IMR-90 (cell line): ENCODE data around the gene AFDN. TPM values are rescaled to one million over a fixed set of nuclear protein-coding genes. Genes with fewer than 3 reads are reported as not detected.

Experiments used
- ATAC-seq: fragments of 200-7000 bp; cut with Tn5 transposase; 2 replicates; pipeline ENCODE4 v1.9.1; 2020; ENCODE audit warnings: low read depth, mild to moderate bottlenecking, moderate library complexity
- BruUV-seq: library from RNA; stranded (reverse); fragments of 400-500 nt; replicated peaks from 2 replicates; lab custom pipeline; 2021; lab: Mats Ljungman, UMichigan
- CTCF ChIA-PET: fragments of 300-600 bp; formaldehyde crosslinking; extraction: SDS; loops from one replicate; lab custom pipeline; 2021; ENCODE audit warnings: antibody characterized with exemption; lab: Yijun Ruan, JAX
- POLR2A ChIA-PET: fragments of 300-600 bp; sonication (Branson Sonifier 250); formaldehyde crosslinking; loops from one replicate; lab custom pipeline; 2022; ENCODE audit warnings: antibody characterized with exemption; ENCODE audit not compliant: unreplicated experiment; lab: Charles Lee
- DNase-seq: peaks from one replicate; pipeline ENCODE4 v3.0.0; 2013
- H2AFZ ChIP-seq: replicated peaks from 2 replicates; pipeline ENCODE3; 2013; ENCODE audit warnings: low read length, mild to moderate bottlenecking; ENCODE audit not compliant: poor library complexity
- H2AK5ac ChIP-seq: 2 replicates; pipeline ENCODE4 v1.6.1; 2013; ENCODE audit warnings: low read depth, low read length, inconsistent platforms
- H2AK9ac ChIP-seq: replicated peaks from 2 replicates; pipeline ENCODE3; 2013; ENCODE audit warnings: mild to moderate bottlenecking, low read depth, low read length, moderate library complexity; ENCODE audit not compliant: poor library complexity
- H2BK120ac ChIP-seq: 2 replicates; pipeline ENCODE4 v1.6.1; 2013; ENCODE audit warnings: low read depth, low read length, inconsistent platforms
- H2BK15ac ChIP-seq: 3 replicates; pipeline ENCODE4 v1.6.1; 2013; ENCODE audit warnings: low read depth, low read length, inconsistent platforms
- H2BK20ac ChIP-seq: 2 replicates; pipeline ENCODE4 v1.6.1; 2013; ENCODE audit warnings: low read depth, mild to moderate bottlenecking, inconsistent platforms, low read length, moderate library complexity
- H2BK5ac ChIP-seq: 2 replicates; pipeline ENCODE4 v1.6.1; 2013; ENCODE audit warnings: mild to moderate bottlenecking, low read depth, low read length, inconsistent platforms; ENCODE audit not compliant: poor library complexity, severe bottlenecking
- H3K14ac ChIP-seq: replicated peaks from 2 replicates; pipeline ENCODE4 v1.6.1; 2013; ENCODE audit warnings: low read depth, low read length, inconsistent platforms
- H3K18ac ChIP-seq: 2 replicates; pipeline ENCODE4 v1.6.1; 2013; ENCODE audit warnings: low read depth, low read length, control low read depth
- H3K23ac ChIP-seq: 2 replicates; pipeline ENCODE4 v1.6.1; 2013; ENCODE audit warnings: low read depth, low read length, inconsistent platforms
- H3K27ac ChIP-seq: 2 replicates; pipeline ENCODE4 v1.5.1; 2013; ENCODE audit warnings: mild to moderate bottlenecking, control low read depth, low read length; ENCODE audit not compliant: insufficient read depth
- H3K27me3 ChIP-seq: 2 replicates; pipeline ENCODE4 v1.6.1; 2013; ENCODE audit warnings: low read length; ENCODE audit not compliant: control insufficient read depth, insufficient read depth
- H3K36me3 ChIP-seq: 2 replicates; pipeline ENCODE4 v1.6.1; 2013; ENCODE audit warnings: low read length, mixed read lengths; ENCODE audit not compliant: control insufficient read depth, insufficient read depth
- H3K4ac ChIP-seq: 2 replicates; pipeline ENCODE4 v1.6.1; 2013; ENCODE audit warnings: low read depth, low read length, inconsistent platforms
- H3K4me1 ChIP-seq: 2 replicates; pipeline ENCODE4 v1.6.1; 2013; ENCODE audit warnings: low read length, mixed read lengths; ENCODE audit not compliant: control insufficient read depth, insufficient read depth
- H3K4me2 ChIP-seq: 2 replicates; pipeline ENCODE4 v1.6.1; 2013; ENCODE audit warnings: low read depth, mild to moderate bottlenecking, control low read depth, low read length, moderate library complexity
- H3K4me3 ChIP-seq: 2 replicates; pipeline ENCODE4 v1.5.1; 2013; ENCODE audit warnings: low read depth, mild to moderate bottlenecking, control low read depth, low read length, moderate library complexity; ENCODE audit not compliant: insufficient read depth
- H3K56ac ChIP-seq: 2 replicates; pipeline ENCODE4 v1.6.1; 2013; ENCODE audit warnings: low read length, inconsistent platforms; ENCODE audit not compliant: insufficient read depth; ENCODE audit errors: extremely low read depth
- H3K79me1 ChIP-seq, 2 experiments: 2 replicates each; pipeline ENCODE4 v1.6.1; 2013; ENCODE audit warnings: low read length in 2 of 2, inconsistent platforms in 1 of 2, low read depth in 1 of 2
- H3K9ac ChIP-seq: 2 replicates; pipeline ENCODE4 v1.6.1; 2013; ENCODE audit warnings: low read depth, low read length, control low read depth
- H3K9me1 ChIP-seq: 2 replicates; pipeline ENCODE4 v1.6.1; 2013; ENCODE audit warnings: low read length, inconsistent platforms; ENCODE audit not compliant: insufficient read depth
- H3K9me3 ChIP-seq: 2 replicates; pipeline ENCODE4 v1.6.1; 2013; ENCODE audit warnings: low read length; ENCODE audit not compliant: control insufficient read depth, insufficient read depth
- H4K20me1 ChIP-seq: 2 replicates; pipeline ENCODE4 v1.6.1; 2013; ENCODE audit warnings: low read length, inconsistent platforms; ENCODE audit not compliant: insufficient read depth
- H4K5ac ChIP-seq: 2 replicates; pipeline ENCODE4 v1.6.1; 2013; ENCODE audit warnings: mild to moderate bottlenecking, low read depth, low read length, control low read depth
- H4K8ac ChIP-seq, 2 experiments: 2 replicates each; pipeline ENCODE4 v1.6.1; 2013; ENCODE audit warnings: low read depth in 2 of 2, low read length in 2 of 2, control low read depth in 1 of 2, inconsistent platforms in 1 of 2
- H4K91ac ChIP-seq: 2 replicates; pipeline ENCODE4 v1.6.1; 2013; ENCODE audit warnings: low read depth, low read length, inconsistent platforms; ENCODE audit not compliant: insufficient read depth
- CEBPB ChIP-seq: IDR thresholded peaks from 2 replicates; pipeline ENCODE4 v1.6.1; 2012; ENCODE audit warnings: low read depth, low read length, improper control_type of control experiment
- CHD1 ChIP-seq: IDR thresholded peaks from 2 replicates; pipeline ENCODE4 v1.6.1; 2012; ENCODE audit warnings: low read depth, low read length, improper control_type of control experiment
- FOS ChIP-seq: fragments of 150-350 bp; IDR thresholded peaks from 2 replicates; pipeline ENCODE4 v1.6.1; 2016; ENCODE audit warnings: low read depth, low read length
- MAFK ChIP-seq: IDR thresholded peaks from 2 replicates; pipeline ENCODE4 v1.6.1; 2012; ENCODE audit warnings: low read depth, low read length, improper control_type of control experiment
- MAZ ChIP-seq: IDR thresholded peaks from 2 replicates; pipeline ENCODE4 v1.6.1; 2012; ENCODE audit warnings: low read depth, mild to moderate bottlenecking, low read length, improper control_type of control experiment, moderate library complexity, borderline replicate concordance
- MXI1 ChIP-seq: IDR thresholded peaks from 2 replicates; pipeline ENCODE4 v1.6.1; 2012; ENCODE audit warnings: low read depth, mild to moderate bottlenecking, low read length, moderate library complexity, borderline replicate concordance
- NFE2L2 ChIP-seq: fragments of 150-350 bp; IDR thresholded peaks from 2 replicates; pipeline ENCODE4 v1.6.1; 2016; ENCODE audit warnings: low read depth, mild to moderate bottlenecking, low read length
- POLR2A ChIP-seq: IDR thresholded peaks from 2 replicates; pipeline ENCODE4 v1.6.1; 2012; ENCODE audit warnings: mild to moderate bottlenecking, low read depth, low read length
- RAD21 ChIP-seq: IDR thresholded peaks from 2 replicates; pipeline ENCODE4 v1.6.1; 2012; ENCODE audit warnings: low read length, improper control_type of control experiment
- RCOR1 ChIP-seq: IDR thresholded peaks from 2 replicates; pipeline ENCODE4 v1.6.1; 2012; ENCODE audit warnings: mild to moderate bottlenecking, low read length, improper control_type of control experiment; ENCODE audit not compliant: insufficient replicate concordance
- RFX5 ChIP-seq: IDR thresholded peaks from 2 replicates; pipeline ENCODE4 v1.8.0; 2012; ENCODE audit warnings: low read depth, mild to moderate bottlenecking, low read length, moderate library complexity
- SMC3 ChIP-seq: fragments of 150-350 bp; IDR thresholded peaks from 2 replicates; pipeline ENCODE4 v1.6.1; 2016; ENCODE audit warnings: low read depth, mild to moderate bottlenecking, antibody characterized with exemption, low read length, moderate library complexity
- WGBS, 2 experiments: methylation state at CpG; one replicate each; pipeline versions ENCODE4 v1.1.5 to v1.1.7; 2013; ENCODE audit warnings: missing lambda C conversion rate in 2 of 2; ENCODE audit not compliant: insufficient read length in 1 of 2; ENCODE audit errors: extremely low coverage in 2 of 2; 5-methylcytosine and 5-hydroxymethylcytosine counted together
- dilution Hi-C: fragments of 300-500 bp; cut with HindIII; formaldehyde crosslinking; loops from one replicate; pipeline ENCODE4 v1.14.3; 2018; ENCODE audit warnings: low sequenced_read_pairs; ENCODE audit not compliant: unreplicated experiment
- in situ Hi-C: fragments of 300-500 bp; cut with MboI; formaldehyde crosslinking; loops from 3 replicates; pipeline ENCODE4 v1.14.3; 2019; ENCODE audit warnings: low sequenced_read_pairs, inconsistent platforms, mixed read lengths
- intact Hi-C: fragments of 100-400 bp; cut with micrococcal nuclease; formaldehyde crosslinking; loops from 2 replicates; pipeline ENCODE4 v1.10.0; 2022
- polyA plus RNA-seq, 3 experiments: library from polyadenylated mRNA; depleted of rRNA; stranded (reverse); fragments of >200 nt; gene quantifications; 2 replicates each; pipeline ENCODE4 v1.2.3, GENCODE V29; 2012; ENCODE audit warnings: low replicate concordance in 1 of 3
- total RNA-seq: library from RNA; depleted of rRNA; stranded (reverse); fragments of >200 nt; gene quantifications from 2 replicates; pipeline ENCODE4 v1.2.3, GENCODE V29; 2012
- TF ChIP-seq, protein P1 (sequence below): conservative IDR thresholded peaks from 2 replicates; pipeline ENCODE4 v1.5.1; 2012; ENCODE audit warnings: mild to moderate bottlenecking, low read depth, low read length, improper control_type of control experiment
- TF ChIP-seq, protein P2 (sequence below): fragments of 150-350 bp; IDR thresholded peaks from 2 replicates; pipeline ENCODE4 v1.6.1; 2016; ENCODE audit warnings: low read depth, mild to moderate bottlenecking, low read length, moderate library complexity, borderline replicate concordance
- TF ChIP-seq, protein P3 (sequence below): fragments of 150-350 bp; IDR thresholded peaks from 2 replicates; pipeline ENCODE4 v1.6.1; 2017; ENCODE audit warnings: mild to moderate bottlenecking, antibody characterized with exemption, low read length, low read depth

Gene AFDN
- total and polyA plus RNA-seq, 2 of the 4 experiments (the other 2 are of a cell fraction), result 11.6 to 20.8 TPM

DNA sequence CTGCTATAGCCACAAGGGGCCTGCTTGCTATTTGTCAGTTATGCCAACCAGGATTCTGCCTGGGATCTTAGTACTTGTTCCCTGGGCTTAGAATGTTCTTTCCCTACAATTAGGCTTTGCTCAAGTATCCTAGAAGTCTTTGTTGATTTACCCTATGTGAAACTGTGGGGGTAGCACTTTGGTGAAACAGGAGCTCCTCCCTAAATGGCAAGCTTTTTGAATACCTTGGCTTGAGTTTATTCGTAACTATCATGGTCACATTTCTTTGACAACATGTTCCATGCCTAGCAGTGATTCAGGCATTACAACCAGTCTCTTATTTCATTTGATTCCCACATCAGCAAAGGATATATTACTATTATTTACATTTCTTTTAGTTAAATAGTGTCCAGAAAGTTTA, 21.2 kb downstream of the AFDN start:
- no peak overlapping the region for H4K5ac ChIP-seq
- no peak overlapping the region for H2BK15ac ChIP-seq
- H2BK5ac ChIP-seq, result no peak overlapping the region
- DNase-seq (no peak), ATAC-seq (no peak)
- BruUV-seq, result no TSS peak
- POLR2A ChIA-PET, result no interaction called here
- H3K18ac ChIP-seq, result no peak overlapping the region
- no peak overlapping the region for H4K91ac ChIP-seq
- CTCF ChIA-PET, result no interaction called here
- H3K27ac ChIP-seq, result no peak overlapping the region
- no peak overlapping the region for H3K4ac ChIP-seq
- intact Hi-C loops (loop anchor here (2.0 kb wide), 1 partner anchor 15 kb away; no protein-coding TSS in a partner anchor), in situ Hi-C loops (no loop called here), dilution Hi-C loops (no loop called here)
- no peak overlapping the region for H3K4me3 ChIP-seq
- H3K79me1 ChIP-seq, result peaks cover 12 to 18% of the 10 kb centered on the region in 2 experiments; a peak in 3 of 4 replicates
- H2AK9ac ChIP-seq, result no peak overlapping the region
- H3K27me3 ChIP-seq, result no peaks in the 10 kb centered on the region
- no peak overlapping the region for H2BK20ac ChIP-seq
- H2AK5ac ChIP-seq, result no peak overlapping the region
- no peak overlapping the region for H3K23ac ChIP-seq
- H3K4me2 ChIP-seq, result no peak overlapping the region
- no peaks in the 10 kb centered on the region for H3K9me3 ChIP-seq
- H3K4me1 ChIP-seq, result peaks cover 4% of the 10 kb centered on the region
- TF ChIP-seq CHD1 (no peak), MAFK (no peak), RFX5 (no peak), POLR2A (no peak), SMC3 (no peak), NFE2L2 (no peak), RAD21 (no peak), CEBPB (no peak), RCOR1 (no peak), MAZ (no peak), FOS (no peak), MXI1 (no peak)
- TF ChIP-seq, protein P1, sequence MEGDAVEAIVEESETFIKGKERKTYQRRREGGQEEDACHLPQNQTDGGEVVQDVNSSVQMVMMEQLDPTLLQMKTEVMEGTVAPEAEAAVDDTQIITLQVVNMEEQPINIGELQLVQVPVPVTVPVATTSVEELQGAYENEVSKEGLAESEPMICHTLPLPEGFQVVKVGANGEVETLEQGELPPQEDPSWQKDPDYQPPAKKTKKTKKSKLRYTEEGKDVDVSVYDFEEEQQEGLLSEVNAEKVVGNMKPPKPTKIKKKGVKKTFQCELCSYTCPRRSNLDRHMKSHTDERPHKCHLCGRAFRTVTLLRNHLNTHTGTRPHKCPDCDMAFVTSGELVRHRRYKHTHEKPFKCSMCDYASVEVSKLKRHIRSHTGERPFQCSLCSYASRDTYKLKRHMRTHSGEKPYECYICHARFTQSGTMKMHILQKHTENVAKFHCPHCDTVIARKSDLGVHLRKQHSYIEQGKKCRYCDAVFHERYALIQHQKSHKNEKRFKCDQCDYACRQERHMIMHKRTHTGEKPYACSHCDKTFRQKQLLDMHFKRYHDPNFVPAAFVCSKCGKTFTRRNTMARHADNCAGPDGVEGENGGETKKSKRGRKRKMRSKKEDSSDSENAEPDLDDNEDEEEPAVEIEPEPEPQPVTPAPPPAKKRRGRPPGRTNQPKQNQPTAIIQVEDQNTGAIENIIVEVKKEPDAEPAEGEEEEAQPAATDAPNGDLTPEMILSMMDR, result no peak
- TF ChIP-seq, protein P2, sequence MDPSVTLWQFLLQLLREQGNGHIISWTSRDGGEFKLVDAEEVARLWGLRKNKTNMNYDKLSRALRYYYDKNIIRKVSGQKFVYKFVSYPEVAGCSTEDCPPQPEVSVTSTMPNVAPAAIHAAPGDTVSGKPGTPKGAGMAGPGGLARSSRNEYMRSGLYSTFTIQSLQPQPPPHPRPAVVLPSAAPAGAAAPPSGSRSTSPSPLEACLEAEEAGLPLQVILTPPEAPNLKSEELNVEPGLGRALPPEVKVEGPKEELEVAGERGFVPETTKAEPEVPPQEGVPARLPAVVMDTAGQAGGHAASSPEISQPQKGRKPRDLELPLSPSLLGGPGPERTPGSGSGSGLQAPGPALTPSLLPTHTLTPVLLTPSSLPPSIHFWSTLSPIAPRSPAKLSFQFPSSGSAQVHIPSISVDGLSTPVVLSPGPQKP, result no peak
- TF ChIP-seq, protein P3, sequence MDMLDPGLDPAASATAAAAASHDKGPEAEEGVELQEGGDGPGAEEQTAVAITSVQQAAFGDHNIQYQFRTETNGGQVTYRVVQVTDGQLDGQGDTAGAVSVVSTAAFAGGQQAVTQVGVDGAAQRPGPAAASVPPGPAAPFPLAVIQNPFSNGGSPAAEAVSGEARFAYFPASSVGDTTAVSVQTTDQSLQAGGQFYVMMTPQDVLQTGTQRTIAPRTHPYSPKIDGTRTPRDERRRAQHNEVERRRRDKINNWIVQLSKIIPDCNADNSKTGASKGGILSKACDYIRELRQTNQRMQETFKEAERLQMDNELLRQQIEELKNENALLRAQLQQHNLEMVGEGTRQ, result no peak
- no peaks in the 10 kb centered on the region for H3K36me3 ChIP-seq
- H4K8ac ChIP-seq, result no peak overlapping the region
- no peak overlapping the region for H3K9ac ChIP-seq
- no peaks in the 10 kb centered on the region; the same call in 1 of the 2 replicates for H4K20me1 ChIP-seq
- no peak overlapping the region for H3K56ac ChIP-seq
- no CpG with 5 or more reads among the region's 1 CpG for WGBS, 2 experiments
- H3K9me1 ChIP-seq, result 0 out of 2 replicates have a peak, but pooled peaks cover 2% of the 10 kb centered on the region
- H2BK120ac ChIP-seq, result no peak overlapping the region
- no peak overlapping the region for H2AFZ ChIP-seq
- no peak overlapping the region for H3K14ac ChIP-seq
